Measurements from ENCODE around the gene XPR1.

DNA sequence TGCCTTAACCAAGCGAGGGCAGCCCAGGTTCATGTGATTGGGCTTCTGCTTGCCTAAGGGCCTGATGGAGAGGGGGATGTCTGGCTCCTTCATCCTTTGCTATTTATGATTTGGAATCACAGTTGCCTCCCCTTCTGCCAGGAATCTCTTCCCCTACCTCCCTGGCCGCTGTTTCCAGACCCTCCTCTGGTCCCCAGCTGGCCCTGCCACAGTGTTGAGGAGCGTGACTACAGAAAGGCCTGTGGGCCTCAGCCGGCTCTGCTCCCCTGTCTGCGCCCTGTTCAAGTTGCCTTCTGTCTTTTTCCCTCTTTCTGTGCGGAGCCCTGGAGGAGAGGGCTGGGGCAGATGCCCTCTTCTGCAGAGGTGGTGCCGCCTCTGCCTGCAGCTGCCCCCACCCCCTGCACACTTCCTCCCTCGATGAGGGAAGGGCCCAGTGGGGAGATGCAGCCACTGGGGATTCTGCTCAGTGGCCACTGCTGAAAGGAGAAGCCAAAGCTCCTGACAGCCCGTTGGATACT is 287.4 kb downstream of the XPR1 start:
- TF ChIP-seq CTCF (conservative IDR thresholded peaks at IDR 0.05; ENCODE audit: low read depth, low read length) (no peak), EZH2 (IDR thresholded peaks at IDR 0.05; ENCODE audit: borderline replicate concordance, low read depth, low read length, poor library complexity, severe bottlenecking) (no peak)
